Activated T-helper 2 cell treated with anti-CD3 and anti-CD28 coated beads, Interferon-gamma antibody, Interleukin-2, Interleukin-4, amounts not matched to agents 10 μg/mL and 5 μg/mL and 100 μg/mL, durations not matched to agents 14 hours and 24 hours and 36 hours (primary cell): ENCODE results near the gene ZBTB38. TPM values are rescaled to one million over a fixed set of nuclear protein-coding genes. Genes with fewer than 3 reads are reported as not detected.

Experiments used
- DNase-seq: peaks from one replicate; pipeline ENCODE4 v3.0.0; 2021; ENCODE audit warnings: low spot score
- H3K27ac Mint-ChIP-seq: one replicate; pipeline ENCODE4 v1.8.0; 2021; ENCODE audit warnings: mixed read lengths
- H3K27me3 Mint-ChIP-seq: one replicate; pipeline ENCODE4 v1.8.0; 2021; ENCODE audit warnings: low read depth, mixed read lengths
- H3K36me3 Mint-ChIP-seq: one replicate; pipeline ENCODE4 v1.8.0; 2021; ENCODE audit warnings: low read depth, mixed read lengths
- H3K4me1 Mint-ChIP-seq: one replicate; pipeline ENCODE4 v1.8.0; 2021; ENCODE audit warnings: low read depth, mixed read lengths
- H3K4me3 Mint-ChIP-seq: one replicate; pipeline ENCODE4 v1.8.0; 2021; ENCODE audit warnings: low read depth, mild to moderate bottlenecking, moderate library complexity, mixed read lengths
- H3K9me3 Mint-ChIP-seq: one replicate; pipeline ENCODE4 v1.8.0; 2021; ENCODE audit warnings: mixed read lengths
- intact Hi-C: fragments of 100-400 bp; cut with micrococcal nuclease; formaldehyde crosslinking; loops from one replicate; pipeline ENCODE4 v1.15.1; 2023
- total RNA-seq: library from RNA; stranded (reverse); gene quantifications from 2 replicates; pipeline ENCODE4 v1.2.3, GENCODE V29; 2022

ZBTB38 gene
- total RNA-seq, 1 donor from 2014 or later: 25.4 TPM

- no peak for DNase-seq
- intact Hi-C loops: no loop called here
- no peak overlapping the region for H3K27ac Mint-ChIP-seq
- H3K27me3 Mint-ChIP-seq: peaks cover 6% of the 10 kb centered on the region
- no peak overlapping the region for H3K4me3 Mint-ChIP-seq
- no peaks in the 10 kb centered on the region for H3K4me1 Mint-ChIP-seq
- no peaks in the 10 kb centered on the region for H3K9me3 Mint-ChIP-seq
- no peaks in the 10 kb centered on the region for H3K36me3 Mint-ChIP-seq
These were observed 24.4 kb upstream of the ZBTB38 start for GRCh38 chr3:141343865-141344271.

GRCh38 chr3:141345528-141345927 is 22.8 kb upstream of the ZBTB38 start:
- Mint-ChIP-seq H3K4me3 (no peak overlapping the region), H3K27ac (no peak overlapping the region), H3K9me3 (no peaks in the 10 kb centered on the region), H3K36me3 (no peaks in the 10 kb centered on the region), H3K4me1 (no peaks in the 10 kb centered on the region), H3K27me3 (peaks cover 4% of the 10 kb centered on the region)
- intact Hi-C loops: no loop called here
- DNase-seq: no peak

GRCh38 chr3:141346007-141346406 is 22.3 kb upstream of the ZBTB38 start:
- Mint-ChIP-seq H3K9me3 (no peaks in the 10 kb centered on the region), H3K27me3 (peaks cover 4% of the 10 kb centered on the region), H3K36me3 (no peaks in the 10 kb centered on the region), H3K27ac (no peak overlapping the region), H3K4me3 (no peak overlapping the region), H3K4me1 (no peaks in the 10 kb centered on the region)
- intact Hi-C loops: no loop called here
- no peak for DNase-seq

- Mint-ChIP-seq H3K4me1 (no peaks in the 10 kb centered on the region), H3K4me3 (no peak overlapping the region), H3K27me3 (peaks cover 4% of the 10 kb centered on the region), H3K27ac (no peak overlapping the region), H3K36me3 (no peaks in the 10 kb centered on the region), H3K9me3 (no peaks in the 10 kb centered on the region)
- intact Hi-C loops: no loop called here
- DNase-seq: no peak
These were observed 21.9 kb upstream of the ZBTB38 start for GRCh38 chr3:141346418-141346817.

GRCh38 chr3:141346839-141347238 is 21.5 kb upstream of the ZBTB38 start:
- Mint-ChIP-seq H3K36me3 (no peaks in the 10 kb centered on the region), H3K27ac (no peak overlapping the region), H3K4me1 (no peaks in the 10 kb centered on the region), H3K4me3 (no peak overlapping the region), H3K27me3 (peaks cover 1% of the 10 kb centered on the region), H3K9me3 (no peaks in the 10 kb centered on the region)
- intact Hi-C loops: no loop called here
- DNase-seq: no peak

GRCh38 chr3:141348837-141349236 is 19.5 kb upstream of the ZBTB38 start:
- DNase-seq: no peak
- Mint-ChIP-seq H3K9me3 (no peaks in the 10 kb centered on the region), H3K27ac (no peak overlapping the region), H3K4me3 (no peak overlapping the region), H3K36me3 (no peaks in the 10 kb centered on the region), H3K27me3 (peaks cover 10% of the 10 kb centered on the region), H3K4me1 (peaks cover 3% of the 10 kb centered on the region)
- intact Hi-C loops: no loop called here

GRCh38 chr3:141349711-141350110 is 18.6 kb upstream of the ZBTB38 start:
- no peaks in the 10 kb centered on the region for H3K9me3 Mint-ChIP-seq
- no peaks in the 10 kb centered on the region for H3K36me3 Mint-ChIP-seq
- H3K27ac Mint-ChIP-seq: no peak overlapping the region
- intact Hi-C loops: no loop called here
- no peak overlapping the region for H3K4me3 Mint-ChIP-seq
- H3K27me3 Mint-ChIP-seq: peaks cover 14% of the 10 kb centered on the region
- DNase-seq: no peak
- peaks cover 3% of the 10 kb centered on the region for H3K4me1 Mint-ChIP-seq

GRCh38 chr3:141350666-141351065 is 17.6 kb upstream of the ZBTB38 start:
- intact Hi-C loops: no loop called here
- no peak overlapping the region for H3K27ac Mint-ChIP-seq
- no peaks in the 10 kb centered on the region for H3K9me3 Mint-ChIP-seq
- no peak for DNase-seq
- H3K27me3 Mint-ChIP-seq: peaks cover 14% of the 10 kb centered on the region
- H3K36me3 Mint-ChIP-seq: no peaks in the 10 kb centered on the region
- H3K4me1 Mint-ChIP-seq: peaks cover 3% of the 10 kb centered on the region
- no peak overlapping the region for H3K4me3 Mint-ChIP-seq

- DNase-seq: no peak
- Mint-ChIP-seq H3K27me3 (peaks cover 14% of the 10 kb centered on the region), H3K4me1 (peaks cover 3% of the 10 kb centered on the region), H3K4me3 (no peak overlapping the region), H3K36me3 (no peaks in the 10 kb centered on the region), H3K9me3 (no peaks in the 10 kb centered on the region), H3K27ac (no peak overlapping the region)
- intact Hi-C loops: no loop called here
These were observed 15.9 kb upstream of the ZBTB38 start for GRCh38 chr3:141352262-141352984.

GRCh38 chr3:141353652-141354495 is 14.4 kb upstream of the ZBTB38 start:
- H3K36me3 Mint-ChIP-seq: no peaks in the 10 kb centered on the region
- intact Hi-C loops: no loop called here
- peaks cover 14% of the 10 kb centered on the region for H3K27me3 Mint-ChIP-seq
- peaks cover 3% of the 10 kb centered on the region for H3K4me1 Mint-ChIP-seq
- H3K27ac Mint-ChIP-seq: no peak overlapping the region
- no peak for DNase-seq
- no peak overlapping the region for H3K4me3 Mint-ChIP-seq
- no peaks in the 10 kb centered on the region for H3K9me3 Mint-ChIP-seq

GRCh38 chr3:141354517-141354916 is 13.8 kb upstream of the ZBTB38 start:
- no peak overlapping the region for H3K4me3 Mint-ChIP-seq
- DNase-seq: no peak
- H3K36me3 Mint-ChIP-seq: no peaks in the 10 kb centered on the region
- H3K9me3 Mint-ChIP-seq: no peaks in the 10 kb centered on the region
- intact Hi-C loops: no loop called here
- H3K4me1 Mint-ChIP-seq: peaks cover 3% of the 10 kb centered on the region
- H3K27me3 Mint-ChIP-seq: peaks cover 14% of the 10 kb centered on the region
- H3K27ac Mint-ChIP-seq: no peak overlapping the region

- H3K27me3 Mint-ChIP-seq: peaks cover 14% of the 10 kb centered on the region
- intact Hi-C loops: no loop called here
- H3K4me3 Mint-ChIP-seq: no peak overlapping the region
- H3K36me3 Mint-ChIP-seq: no peaks in the 10 kb centered on the region
- no peak for DNase-seq
- H3K4me1 Mint-ChIP-seq: peaks cover 3% of the 10 kb centered on the region
- H3K27ac Mint-ChIP-seq: no peak overlapping the region
- no peaks in the 10 kb centered on the region for H3K9me3 Mint-ChIP-seq
These were observed 13.1 kb upstream of the ZBTB38 start for GRCh38 chr3:141355242-141355641.

- peaks cover 14% of the 10 kb centered on the region for H3K27me3 Mint-ChIP-seq
- no peak for DNase-seq
- intact Hi-C loops: no loop called here
- H3K36me3 Mint-ChIP-seq: no peaks in the 10 kb centered on the region
- H3K4me1 Mint-ChIP-seq: peaks cover 7% of the 10 kb centered on the region
- no peaks in the 10 kb centered on the region for H3K9me3 Mint-ChIP-seq
- H3K27ac Mint-ChIP-seq: no peak overlapping the region
- H3K4me3 Mint-ChIP-seq: no peak overlapping the region
These were observed 12.3 kb upstream of the ZBTB38 start for GRCh38 chr3:141356046-141356445.
